Amygdala (tissue), 56 donors: ENCODE data around the gene EXOC1.
"Not testable (repeated sequence)": the region's sequence is repeated elsewhere in the genome, so short reads cannot be mapped to it uniquely, and the experiment has no call there.

Experiments
- DNase-seq, 56 donors: peaks; one replicate each; lab custom pipeline; 2025; lab: John Stamatoyannopoulos, UW

Gene EXOC1

GRCh38 chr4:55842312-55842711, 11.1 kb upstream of the EXOC1 start:
- not testable (repeated sequence) for DNase-seq

DNA sequence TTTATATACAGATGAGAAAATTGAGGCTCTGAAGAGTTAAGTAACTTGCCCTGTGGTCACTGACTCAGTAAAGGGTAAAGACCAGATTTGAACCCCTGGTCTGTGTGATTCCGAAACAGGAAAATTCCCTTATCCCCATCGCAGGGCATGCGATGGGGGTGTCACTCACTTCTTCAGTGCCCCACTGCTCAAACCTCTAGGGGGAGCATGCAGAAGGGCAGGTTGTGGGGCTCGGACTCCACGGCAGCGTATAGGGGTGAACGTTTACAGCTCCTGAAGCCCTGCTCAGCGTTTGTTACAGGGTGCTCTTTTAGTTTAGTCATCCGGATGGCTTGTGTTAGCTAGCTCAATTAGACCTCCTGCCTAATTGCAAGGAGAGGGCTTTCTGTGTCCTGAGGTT, 3.7 kb upstream of the EXOC1 start:
- DNase-seq: no peak

GRCh38 chr4:55851885-55852284, 1.6 kb upstream of the EXOC1 start:
- DNase-seq: no peak

- DNase-seq: peak in 1 of 56 donors; percentile 30
Measured at GRCh38 chr4:55854129-55854528, 681 bp downstream of the EXOC1 start.

GRCh38 chr4:55857586-55857985, 4.1 kb downstream of the EXOC1 start:
- no peak for DNase-seq

DNA sequence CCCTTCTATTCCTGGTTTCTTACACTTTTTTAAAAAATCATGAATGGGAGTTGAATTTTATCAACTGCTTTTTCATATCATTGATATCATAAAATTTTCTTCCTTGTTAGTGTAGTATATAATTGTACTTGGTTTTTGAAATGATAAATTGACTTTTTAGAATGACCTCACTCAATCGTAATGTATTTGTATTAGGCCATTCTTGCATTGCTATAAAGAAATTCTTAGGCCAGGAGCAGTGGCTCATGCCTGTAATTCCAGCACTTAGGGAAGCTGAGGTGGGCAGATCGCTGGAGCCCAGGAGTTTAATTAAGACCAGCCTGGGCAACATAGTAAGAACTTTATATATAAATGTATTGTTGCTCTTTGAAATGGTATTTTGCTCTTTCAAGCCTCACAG, 6.3 kb downstream of the EXOC1 start:
- no peak for DNase-seq

- no peak for DNase-seq
Measured at GRCh38 chr4:55864577-55865223, 11.3 kb downstream of the EXOC1 start.

- DNase-seq: no peak
Measured at GRCh38 chr4:55865228-55865806, 11.9 kb downstream of the EXOC1 start.

- DNase-seq: no peak
Measured at GRCh38 chr4:55866290-55866907, 13.0 kb downstream of the EXOC1 start.

GRCh38 chr4:55866973-55867574, 13.6 kb downstream of the EXOC1 start:
- peak in 6 of 56 donors; percentile 0 to 39 (median 1) for DNase-seq

DNA sequence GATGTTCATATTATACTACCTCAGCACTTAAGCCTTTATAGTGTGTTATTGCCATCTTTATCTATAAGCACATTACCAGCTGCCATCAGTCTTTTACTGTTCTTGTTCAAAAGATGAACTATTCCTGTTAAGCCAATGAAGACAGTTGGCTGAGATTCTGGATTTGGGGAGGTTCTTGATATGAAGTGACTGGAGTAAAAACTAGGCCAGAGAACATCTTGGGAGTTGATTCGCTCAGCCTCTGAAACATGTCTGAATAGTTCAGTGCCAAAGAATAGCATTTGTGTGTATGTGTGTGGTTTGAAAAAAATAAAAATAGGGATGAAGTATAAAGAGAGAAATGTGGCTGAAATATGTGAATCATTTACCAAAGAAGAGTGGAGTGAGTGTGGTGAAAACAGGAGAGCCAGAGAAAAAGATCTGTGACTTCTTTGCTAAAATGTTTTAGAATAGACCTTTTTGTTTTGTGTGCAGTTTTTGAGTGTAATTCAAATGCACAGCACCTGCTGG, 15.2 kb downstream of the EXOC1 start:
- no peak for DNase-seq

GRCh38 chr4:55871299-55871800, 17.9 kb downstream of the EXOC1 start:
- DNase-seq: no peak

- no peak for DNase-seq
Measured at GRCh38 chr4:55874831-55875230, 21.4 kb downstream of the EXOC1 start.

DNA sequence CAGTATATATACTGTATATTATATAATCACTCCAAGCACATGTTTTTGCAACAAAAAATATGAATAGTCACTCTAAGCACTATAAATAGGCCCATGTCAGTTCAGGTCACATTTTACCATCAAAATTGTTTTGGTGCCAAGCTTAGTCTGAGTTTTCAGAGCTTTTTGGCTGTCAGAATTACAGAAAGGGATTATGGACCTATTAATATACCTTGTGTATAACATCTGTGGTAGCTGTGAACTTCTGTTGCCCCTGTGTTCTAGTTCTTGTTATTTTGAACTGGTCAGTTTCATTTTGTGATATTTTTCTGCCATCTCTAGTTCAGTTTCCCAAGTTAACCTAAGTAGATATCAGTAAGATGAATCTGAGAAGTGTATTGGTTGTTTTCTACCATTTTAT, 22.9 kb downstream of the EXOC1 start:
- no peak for DNase-seq

DNA sequence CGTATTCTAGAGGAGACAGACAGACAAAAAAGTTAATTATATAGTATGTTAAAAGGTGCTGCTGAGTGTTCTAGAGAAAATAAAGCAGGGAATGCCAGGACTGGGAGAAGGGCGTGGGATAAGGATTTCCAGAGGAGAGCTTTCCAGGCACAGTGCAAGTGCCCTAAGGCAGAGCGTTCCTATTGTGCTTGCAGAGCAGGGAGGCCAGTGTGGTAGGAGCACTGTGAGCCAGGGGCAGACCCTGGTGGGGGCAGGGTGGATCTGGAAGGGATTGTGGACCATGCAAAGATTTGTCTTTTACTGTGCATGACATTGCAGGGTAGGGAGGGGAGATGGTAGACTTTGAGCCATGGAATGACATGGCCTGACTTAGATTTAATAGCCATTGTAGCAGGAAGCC, 25.8 kb downstream of the EXOC1 start:
- no peak for DNase-seq

- DNase-seq: no peak
Measured at GRCh38 chr4:55880652-55881280, 27.3 kb downstream of the EXOC1 start.

- no peak for DNase-seq
Measured at GRCh38 chr4:55884093-55884850, 30.8 kb downstream of the EXOC1 start.

GRCh38 chr4:55884851-55885219, 31.4 kb downstream of the EXOC1 start:
- no peak for DNase-seq

DNA sequence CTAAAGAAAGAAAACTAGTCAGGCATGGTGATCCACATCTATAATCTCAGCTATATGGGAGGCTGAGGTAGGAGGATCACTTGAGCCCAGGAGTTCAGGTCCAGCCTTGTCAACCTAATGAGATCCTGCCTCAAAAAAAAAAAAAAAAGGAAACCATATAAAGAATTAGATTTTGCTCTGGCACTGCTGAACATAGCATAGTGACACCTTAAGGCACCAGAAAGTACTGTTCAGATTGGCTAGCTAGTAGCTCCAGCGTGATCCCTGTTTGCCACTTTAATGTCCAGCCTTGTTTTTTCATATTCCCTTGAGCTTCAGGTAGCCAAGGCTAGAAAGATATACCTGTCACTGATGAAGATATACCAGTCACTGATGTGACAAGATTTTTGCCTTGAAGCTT, 34.1 kb downstream of the EXOC1 start:
- DNase-seq: no peak

DNA sequence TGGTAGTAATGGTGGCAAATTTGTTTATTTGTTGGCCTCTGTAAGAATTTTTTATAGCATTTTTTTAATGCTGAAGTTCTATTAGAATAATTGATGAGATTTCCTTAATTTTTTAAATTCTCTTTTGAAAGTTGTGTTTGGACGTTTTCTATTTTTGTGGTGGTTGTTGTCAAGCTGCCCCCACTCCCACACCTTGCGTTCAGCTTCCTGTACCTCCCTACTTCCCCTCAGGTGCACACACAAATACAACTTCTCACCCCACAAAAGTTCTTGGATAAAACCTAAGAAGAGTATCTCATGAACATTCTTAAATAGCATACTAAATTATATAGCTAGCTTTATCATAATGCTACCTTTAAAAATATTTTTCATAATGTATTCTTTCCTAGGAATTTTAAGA, 38.7 kb downstream of the EXOC1 start:
- DNase-seq: no peak
